ENCODE measurements around the gene IQCE.

DNA sequence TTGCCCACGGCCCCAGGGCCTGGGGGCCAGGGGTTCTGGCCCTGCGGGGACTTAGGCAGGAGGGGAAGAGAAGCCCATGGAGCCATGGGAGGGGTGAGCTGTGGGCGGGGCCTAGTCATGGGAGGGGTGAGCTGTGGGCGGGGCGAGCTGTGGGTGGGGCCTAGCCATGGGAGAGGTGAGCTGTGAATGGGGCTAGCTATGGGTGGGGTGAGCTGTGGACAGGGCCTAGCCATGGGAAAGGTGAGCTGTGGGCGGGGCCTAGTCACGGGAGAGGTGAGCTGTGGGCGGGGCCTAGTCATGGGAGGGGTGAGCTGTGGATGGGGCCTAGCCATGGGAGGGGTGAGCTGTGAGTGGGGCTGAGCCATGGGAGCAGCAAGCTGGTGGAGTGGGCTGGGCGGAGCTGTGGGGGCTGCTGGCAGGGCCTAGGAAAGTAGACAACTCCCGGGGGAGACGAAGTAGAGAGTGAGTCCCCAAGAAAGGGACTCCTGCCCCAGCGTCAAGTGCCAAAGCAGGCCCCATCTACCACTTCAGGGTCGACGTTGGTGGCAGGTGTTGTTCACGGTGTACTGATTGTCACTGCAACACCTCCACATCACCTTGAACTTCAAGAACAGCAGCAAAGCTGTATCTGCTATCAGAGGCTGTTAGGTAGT is 53.8 kb downstream of the IQCE start:
- TF ChIP-seq, protein P1, sequence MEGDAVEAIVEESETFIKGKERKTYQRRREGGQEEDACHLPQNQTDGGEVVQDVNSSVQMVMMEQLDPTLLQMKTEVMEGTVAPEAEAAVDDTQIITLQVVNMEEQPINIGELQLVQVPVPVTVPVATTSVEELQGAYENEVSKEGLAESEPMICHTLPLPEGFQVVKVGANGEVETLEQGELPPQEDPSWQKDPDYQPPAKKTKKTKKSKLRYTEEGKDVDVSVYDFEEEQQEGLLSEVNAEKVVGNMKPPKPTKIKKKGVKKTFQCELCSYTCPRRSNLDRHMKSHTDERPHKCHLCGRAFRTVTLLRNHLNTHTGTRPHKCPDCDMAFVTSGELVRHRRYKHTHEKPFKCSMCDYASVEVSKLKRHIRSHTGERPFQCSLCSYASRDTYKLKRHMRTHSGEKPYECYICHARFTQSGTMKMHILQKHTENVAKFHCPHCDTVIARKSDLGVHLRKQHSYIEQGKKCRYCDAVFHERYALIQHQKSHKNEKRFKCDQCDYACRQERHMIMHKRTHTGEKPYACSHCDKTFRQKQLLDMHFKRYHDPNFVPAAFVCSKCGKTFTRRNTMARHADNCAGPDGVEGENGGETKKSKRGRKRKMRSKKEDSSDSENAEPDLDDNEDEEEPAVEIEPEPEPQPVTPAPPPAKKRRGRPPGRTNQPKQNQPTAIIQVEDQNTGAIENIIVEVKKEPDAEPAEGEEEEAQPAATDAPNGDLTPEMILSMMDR (IDR thresholded peaks at IDR 0.05), result no peak
- TF ChIP-seq POLR2A (IDR thresholded peaks at IDR 0.05) (no peak), POLR2AphosphoS5 (IDR thresholded peaks at IDR 0.05) (no peak), EP300 (IDR thresholded peaks at IDR 0.05; ENCODE audit: low read depth) (no peak)
